ENCODE measurements around the gene PMPCA. TPM values are rescaled to one million over a fixed set of nuclear protein-coding genes. Genes with fewer than 3 reads are reported as not detected.

PMPCA gene
- total RNA-seq, 1 experiment from 2014 or later, result 94.5 TPM

- H4K8ac ChIP-seq (replicated peaks; ENCODE audit: insufficient read length, low read depth, low read length), result no peak overlapping the region
- no peak overlapping the region for H3K27ac ChIP-seq (ENCODE audit: insufficient read length, low read depth, low read length)
- H2AFZ ChIP-seq (ENCODE audit: low read length), result no peak overlapping the region
- H3K79me1 ChIP-seq (ENCODE audit: insufficient read depth, low read depth, low read length, poor library complexity, severe bottlenecking), result no peaks in the 10 kb centered on the region
- H3K27ac Mint-ChIP-seq, result no peak overlapping the region
- H3K4me2 ChIP-seq (ENCODE audit: insufficient read depth, insufficient read length, low read length), result no peak overlapping the region
- DNase-seq, result no peak
- no peaks in the 10 kb centered on the region for H3K9me3 ChIP-seq (ENCODE audit: control insufficient read depth, low read depth, low read length)
- H3K36me3 Mint-ChIP-seq (ENCODE audit: insufficient read depth in 1 of 3, low read depth in 3 of 3), result peaks cover 37 to 88% (median 74%) of the 10 kb centered on the region in 3 experiments
- no peak overlapping the region for H3K23ac ChIP-seq (ENCODE audit: insufficient read length, low read depth, low read length)
- H3K4me1 Mint-ChIP-seq, result no peaks in the 10 kb centered on the region
- H2BK12ac ChIP-seq (ENCODE audit: insufficient read length, low read depth, low read length), result no peak overlapping the region
- H2BK20ac ChIP-seq (ENCODE audit: low read depth, low read length, poor library complexity, severe bottlenecking), result no peak overlapping the region
- TF ChIP-seq CTCF (conservative IDR thresholded peaks at IDR 0.05), result no peak
- no peaks in the 10 kb centered on the region for H3K27me3 ChIP-seq (ENCODE audit: insufficient read depth, low read length)
- H2AK5ac ChIP-seq (ENCODE audit: insufficient read length, low read length), result no peak overlapping the region
- H3K56ac ChIP-seq (ENCODE audit: insufficient read length, low read depth, low read length), result no peak overlapping the region
- no peaks in the 10 kb centered on the region for H3K23me2 ChIP-seq (ENCODE audit: insufficient read length, low read depth, low read length, poor library complexity, severe bottlenecking)
- no peak overlapping the region for H3K4ac ChIP-seq (ENCODE audit: low read depth, low read length)
- no peak overlapping the region for H3K18ac ChIP-seq (ENCODE audit: insufficient read length, low read depth, low read length)
- no peaks in the 10 kb centered on the region for H3K79me2 ChIP-seq (ENCODE audit: insufficient read depth, low read length)
- H4K20me1 ChIP-seq (ENCODE audit: control insufficient read depth, insufficient read depth, insufficient read length), result no peaks in the 10 kb centered on the region
- no peaks in the 10 kb centered on the region for H3K9me3 Mint-ChIP-seq
- H3T11ph ChIP-seq (ENCODE audit: low read length), result no peak overlapping the region
- H2BK120ac ChIP-seq (ENCODE audit: low read depth, low read length, poor library complexity, severe bottlenecking), result no peak overlapping the region
- H3K4me3 Mint-ChIP-seq, result no peak overlapping the region
- no peak overlapping the region for H4K5ac ChIP-seq (ENCODE audit: insufficient read length, low read depth, low read length)
- H2BK5ac ChIP-seq (ENCODE audit: insufficient read length, low read length), result no peak overlapping the region
- no peak overlapping the region for H3K14ac ChIP-seq (ENCODE audit: insufficient read depth, low read length)
- no peaks in the 10 kb centered on the region for H3K27me3 Mint-ChIP-seq (ENCODE audit: low read depth)
- H4K91ac ChIP-seq (ENCODE audit: insufficient read length, low read depth, low read length), result no peak overlapping the region
- no peaks in the 10 kb centered on the region for H3K4me1 ChIP-seq (ENCODE audit: insufficient read depth, low read length)
- H3K9ac ChIP-seq (ENCODE audit: extremely low read depth, insufficient read length, low read length), result no peak overlapping the region
- H2BK15ac ChIP-seq (ENCODE audit: low read depth, low read length), result no peak overlapping the region
- no CpG with 5 or more reads among the region's 48 CpGs for WGBS (ENCODE audit: extremely low coverage, insufficient read length, low lambda C conversion rate)
These were observed 8.0 kb downstream of the PMPCA start for GRCh38 chr9:136418182-136419091.
